ENCODE results near the gene EPHB1.

Gene EPHB1

GRCh38 chr3:134857776-134858362 is 62.8 kb downstream of the EPHB1 start:
- no peaks in the 10 kb centered on the region for H3K27me3 ChIP-seq
- H4K20me1 ChIP-seq = no peaks in the 10 kb centered on the region
- no peak overlapping the region for H3K27ac ChIP-seq
- peaks cover 16% of the 10 kb centered on the region for H3K4me1 ChIP-seq
- no peak overlapping the region for H3K4me3 ChIP-seq
- no peak overlapping the region for H3K9ac ChIP-seq
- H3K4me2 ChIP-seq = no peak overlapping the region
- no peak for TF ChIP-seq Cebpa-rat (IDR thresholded peaks at IDR 0.05)
- no peaks in the 10 kb centered on the region for H3K36me3 ChIP-seq
- no peaks in the 10 kb centered on the region for H3K9me3 ChIP-seq

DNA sequence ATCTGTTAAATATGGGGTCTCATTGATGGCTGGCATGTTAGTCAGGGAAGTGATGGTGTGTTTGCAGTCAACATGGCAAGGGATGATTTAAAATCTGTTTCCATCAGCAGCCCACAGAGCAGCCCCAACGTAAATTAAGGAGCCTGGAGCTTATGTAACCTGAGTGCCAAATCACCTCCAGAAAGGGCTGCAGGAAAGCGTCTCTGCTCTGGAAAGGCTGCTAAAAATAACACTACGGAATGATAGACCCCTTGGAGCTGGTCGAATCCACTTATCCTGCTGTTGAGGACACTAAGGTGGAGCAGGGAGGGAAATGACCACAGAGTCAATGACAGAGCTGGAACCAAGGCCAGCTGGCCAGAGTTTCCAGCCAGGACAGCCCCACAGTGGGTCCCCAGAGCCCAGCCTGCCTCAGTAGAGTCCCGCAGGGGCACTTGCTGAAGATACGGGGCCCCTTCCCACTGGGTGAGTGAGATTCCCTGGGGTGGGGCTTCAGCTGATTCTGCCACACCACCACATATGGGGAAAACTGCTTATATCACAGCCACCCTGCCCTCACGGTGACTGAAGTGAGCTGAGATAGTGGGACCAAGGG is 63.5 kb downstream of the EPHB1 start:
- no peak overlapping the region for H3K9ac ChIP-seq
- no peak for TF ChIP-seq Cebpa-rat (IDR thresholded peaks at IDR 0.05)
- H3K4me1 ChIP-seq = peaks cover 9% of the 10 kb centered on the region; the same call in 1 of the 2 replicates
- no peaks in the 10 kb centered on the region for H4K20me1 ChIP-seq
- no peaks in the 10 kb centered on the region for H3K36me3 ChIP-seq
- no peak overlapping the region for H3K4me3 ChIP-seq
- no peak overlapping the region for H3K4me2 ChIP-seq
- H3K27ac ChIP-seq = no peak overlapping the region
- no peaks in the 10 kb centered on the region for H3K9me3 ChIP-seq
- no peaks in the 10 kb centered on the region for H3K27me3 ChIP-seq

- no peak overlapping the region for H3K27ac ChIP-seq
Measured at GRCh38 chr3:134859341-134859740, 64.3 kb downstream of the EPHB1 start.

GRCh38 chr3:134860141-134860540 is 65.1 kb downstream of the EPHB1 start:
- Histone ChIP-seq H3K4me2 (no peak overlapping the region), H4K20me1 (no peaks in the 10 kb centered on the region), H3K36me3 (no peaks in the 10 kb centered on the region), H3K4me1 (peaks cover 7% of the 10 kb centered on the region; the same call in 1 of the 2 replicates), H3K27me3 (no peaks in the 10 kb centered on the region), H3K9ac (no peak overlapping the region), H3K27ac (no peak overlapping the region), H3K9me3 (no peaks in the 10 kb centered on the region), H3K4me3 (no peak overlapping the region)
- no peak for TF ChIP-seq Cebpa-rat (IDR thresholded peaks at IDR 0.05)

More at GRCh38 chr3:134859341-134859740, 64.3 kb downstream of the EPHB1 start:
- Histone ChIP-seq H3K36me3 (no peaks in the 10 kb centered on the region), H3K4me1 (peaks cover 7% of the 10 kb centered on the region; the same call in 1 of the 2 replicates), H3K9ac (no peak overlapping the region), H4K20me1 (no peaks in the 10 kb centered on the region), H3K4me2 (no peak overlapping the region), H3K27me3 (no peaks in the 10 kb centered on the region), H3K9me3 (no peaks in the 10 kb centered on the region), H3K4me3 (no peak overlapping the region)
- no peak for TF ChIP-seq Cebpa-rat (IDR thresholded peaks at IDR 0.05)

GRCh38 chr3:134863915-134864314 is 68.9 kb downstream of the EPHB1 start:
- Histone ChIP-seq H3K9ac (no peak overlapping the region), H3K4me3 (no peak overlapping the region)
- TF ChIP-seq Cebpa-rat (IDR thresholded peaks at IDR 0.05) = no peak

GRCh38 chr3:134864636-134865035 is 69.6 kb downstream of the EPHB1 start:
- Histone ChIP-seq H3K4me1 (peaks cover 7% of the 10 kb centered on the region; the same call in 1 of the 2 replicates), H3K27ac (no peak overlapping the region), H3K36me3 (no peaks in the 10 kb centered on the region), H3K27me3 (no peaks in the 10 kb centered on the region), H3K4me3 (no peak overlapping the region), H4K20me1 (no peaks in the 10 kb centered on the region), H3K4me2 (no peak overlapping the region), H3K9ac (no peak overlapping the region), H3K9me3 (no peaks in the 10 kb centered on the region)
- no peak for TF ChIP-seq Cebpa-rat (IDR thresholded peaks at IDR 0.05)

More at GRCh38 chr3:134863915-134864314, 68.9 kb downstream of the EPHB1 start:
- Histone ChIP-seq H3K36me3 (no peaks in the 10 kb centered on the region), H3K27me3 (no peaks in the 10 kb centered on the region), H3K9me3 (no peaks in the 10 kb centered on the region), H3K4me1 (peaks cover 7% of the 10 kb centered on the region; the same call in 1 of the 2 replicates), H3K4me2 (no peak overlapping the region), H4K20me1 (no peaks in the 10 kb centered on the region), H3K27ac (no peak overlapping the region)

DNA sequence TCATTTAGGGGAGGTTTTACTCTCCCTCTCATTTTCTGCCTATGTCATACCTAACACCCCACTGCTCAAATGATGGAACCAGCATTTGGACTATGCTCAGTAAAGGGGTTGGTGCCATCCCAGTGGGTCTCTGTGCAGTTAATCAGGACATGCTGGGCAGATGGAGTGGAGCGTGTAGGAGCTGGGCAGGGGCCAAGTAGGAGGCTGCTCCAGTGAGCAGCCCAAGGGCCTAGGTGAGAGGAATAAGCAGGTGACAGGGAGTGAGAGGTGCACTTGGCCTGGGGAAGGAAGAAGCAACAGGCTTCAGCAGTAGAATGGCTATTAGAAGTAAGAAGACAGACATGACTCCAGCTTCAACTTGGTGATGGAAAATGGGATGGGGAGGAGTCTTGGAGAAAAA is 72.2 kb downstream of the EPHB1 start:
- Histone ChIP-seq H3K4me1 (no peaks in the 10 kb centered on the region), H3K4me2 (no peak overlapping the region), H3K4me3 (no peak overlapping the region), H3K36me3 (no peaks in the 10 kb centered on the region), H3K9me3 (no peaks in the 10 kb centered on the region), H4K20me1 (no peaks in the 10 kb centered on the region), H3K27me3 (no peaks in the 10 kb centered on the region), H3K9ac (no peak overlapping the region), H3K27ac (no peak overlapping the region)
- no peak for TF ChIP-seq Cebpa-rat (IDR thresholded peaks at IDR 0.05)

- H3K27ac ChIP-seq = no peak overlapping the region
- H3K36me3 ChIP-seq = no peaks in the 10 kb centered on the region
- no peaks in the 10 kb centered on the region for H3K9me3 ChIP-seq
- TF ChIP-seq Cebpa-rat (IDR thresholded peaks at IDR 0.05) = no peak
- H3K27me3 ChIP-seq = no peaks in the 10 kb centered on the region
- H3K9ac ChIP-seq = no peak overlapping the region
- H3K4me3 ChIP-seq = no peak overlapping the region
- H3K4me1 ChIP-seq = no peaks in the 10 kb centered on the region
- H4K20me1 ChIP-seq = no peaks in the 10 kb centered on the region
- no peak overlapping the region for H3K4me2 ChIP-seq
Measured at GRCh38 chr3:134869153-134869726, 74.2 kb downstream of the EPHB1 start.

DNA sequence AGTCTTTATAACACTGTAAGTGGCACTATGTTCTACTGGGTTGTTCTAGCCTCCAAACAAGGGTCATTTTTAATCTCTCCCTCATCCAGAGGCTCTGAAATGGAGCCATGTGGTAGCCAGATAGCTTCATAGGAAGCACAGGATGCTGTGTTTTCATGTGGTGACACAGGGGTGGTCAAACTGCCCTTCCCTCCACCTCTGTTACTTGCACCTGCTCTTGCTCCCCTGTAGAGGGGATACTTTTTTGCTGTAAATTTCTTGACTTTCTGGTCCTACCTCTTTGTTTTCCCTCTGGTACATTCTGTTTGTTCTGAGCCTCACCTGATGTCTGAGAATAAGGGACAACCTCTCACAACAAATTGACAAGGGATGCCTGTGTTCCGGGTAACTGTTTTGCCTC is 76.8 kb downstream of the EPHB1 start:
- no peaks in the 10 kb centered on the region for H3K4me1 ChIP-seq
- H4K20me1 ChIP-seq = no peaks in the 10 kb centered on the region
- H3K27ac ChIP-seq = no peak overlapping the region
- no peaks in the 10 kb centered on the region for H3K36me3 ChIP-seq
- H3K4me2 ChIP-seq = no peak overlapping the region
- H3K9me3 ChIP-seq = no peaks in the 10 kb centered on the region
- no peak for TF ChIP-seq Cebpa-rat (IDR thresholded peaks at IDR 0.05)
- no peak overlapping the region for H3K9ac ChIP-seq
- no peaks in the 10 kb centered on the region for H3K27me3 ChIP-seq
- no peak overlapping the region for H3K4me3 ChIP-seq

All from BLaER1 (cell line).